Amygdala (tissue), 56 donors: ENCODE data around the gene PSMB11.
"Not testable (repeated sequence)": the region's sequence is repeated elsewhere in the genome, so short reads cannot be mapped to it uniquely, and the experiment has no call there.

Source experiments
- DNase-seq, 56 donors: peaks; one replicate each; lab custom pipeline; 2025; lab: John Stamatoyannopoulos, UW

PSMB11 gene

GRCh38 chr14:23013054-23013748 lies 28.8 kb upstream of the PSMB11 start:
- DNase-seq, result no peak

DNA sequence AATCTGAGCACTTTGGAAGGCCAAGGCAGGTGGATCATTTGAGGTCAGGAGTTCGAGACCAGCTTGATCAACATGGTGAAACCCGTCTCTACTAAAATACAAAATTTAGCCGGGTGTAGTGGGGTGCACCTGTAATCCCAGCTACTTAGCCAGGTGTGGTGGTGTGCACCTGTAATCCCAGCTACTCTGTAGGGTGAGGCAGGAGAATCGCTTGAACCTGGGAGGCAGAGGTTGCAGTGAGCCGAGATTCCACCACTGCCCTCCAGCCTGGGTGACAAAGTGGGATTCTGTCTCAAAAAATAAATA lies 28.3 kb upstream of the PSMB11 start:
- DNase-seq, result not testable (repeated sequence)

DNA sequence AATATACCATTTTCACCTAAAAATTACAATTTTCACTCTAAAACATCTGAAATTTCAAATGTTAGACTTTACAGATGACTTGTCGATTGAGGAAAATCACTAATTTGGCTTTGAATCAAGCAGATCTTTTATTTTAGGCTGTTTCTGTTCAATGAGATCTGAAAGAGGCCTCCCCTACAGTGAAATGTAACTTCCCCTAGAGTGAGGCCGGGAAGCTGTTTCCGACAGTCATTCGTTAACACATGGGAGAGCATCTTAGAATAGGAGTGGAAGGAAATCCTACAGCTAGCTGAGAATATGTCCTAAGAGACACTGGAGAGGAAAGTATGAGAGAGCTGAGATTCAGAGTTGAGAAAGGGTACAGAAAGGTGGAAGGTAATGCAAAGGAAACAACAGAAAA lies 26.4 kb upstream of the PSMB11 start:
- no peak for DNase-seq

DNA sequence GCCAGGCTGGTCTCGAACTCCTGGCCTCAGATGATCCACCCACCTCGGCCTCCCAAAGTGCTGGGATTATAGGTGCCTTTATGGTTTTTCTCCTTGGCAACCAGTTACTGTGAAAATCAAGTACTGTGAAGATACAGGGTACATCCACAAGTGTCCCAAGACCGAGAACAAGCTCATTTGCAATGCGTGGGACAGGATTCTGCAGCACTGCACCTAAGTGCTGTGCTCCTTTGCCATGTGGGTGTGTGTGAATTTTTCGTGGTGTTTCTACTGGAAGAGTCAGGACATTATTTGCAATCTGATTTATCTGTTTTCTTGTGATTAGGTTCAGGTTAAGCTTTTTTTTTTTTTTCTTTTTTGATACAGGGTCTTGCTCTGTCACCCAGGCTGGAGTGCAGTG lies 24.9 kb upstream of the PSMB11 start:
- no peak for DNase-seq

DNA sequence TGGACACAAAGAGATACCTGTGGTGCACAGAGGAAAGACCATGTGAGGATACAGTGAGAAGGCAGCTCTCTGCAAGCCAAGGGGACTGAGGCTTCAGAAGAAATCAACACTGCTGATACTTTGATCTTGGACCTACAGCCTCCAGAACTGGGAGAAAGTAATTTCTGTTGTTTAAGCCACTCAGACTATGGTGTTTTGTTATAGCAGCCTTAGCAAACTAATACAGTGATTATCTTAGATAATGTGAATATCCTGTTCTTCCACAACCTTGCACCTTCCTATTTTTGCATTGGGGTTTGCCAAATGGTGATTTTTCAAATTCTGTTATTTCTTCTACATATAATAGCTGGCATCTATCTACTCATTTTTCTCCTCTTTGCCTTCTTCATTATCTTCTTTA lies 23.9 kb upstream of the PSMB11 start:
- no peak for DNase-seq

DNA sequence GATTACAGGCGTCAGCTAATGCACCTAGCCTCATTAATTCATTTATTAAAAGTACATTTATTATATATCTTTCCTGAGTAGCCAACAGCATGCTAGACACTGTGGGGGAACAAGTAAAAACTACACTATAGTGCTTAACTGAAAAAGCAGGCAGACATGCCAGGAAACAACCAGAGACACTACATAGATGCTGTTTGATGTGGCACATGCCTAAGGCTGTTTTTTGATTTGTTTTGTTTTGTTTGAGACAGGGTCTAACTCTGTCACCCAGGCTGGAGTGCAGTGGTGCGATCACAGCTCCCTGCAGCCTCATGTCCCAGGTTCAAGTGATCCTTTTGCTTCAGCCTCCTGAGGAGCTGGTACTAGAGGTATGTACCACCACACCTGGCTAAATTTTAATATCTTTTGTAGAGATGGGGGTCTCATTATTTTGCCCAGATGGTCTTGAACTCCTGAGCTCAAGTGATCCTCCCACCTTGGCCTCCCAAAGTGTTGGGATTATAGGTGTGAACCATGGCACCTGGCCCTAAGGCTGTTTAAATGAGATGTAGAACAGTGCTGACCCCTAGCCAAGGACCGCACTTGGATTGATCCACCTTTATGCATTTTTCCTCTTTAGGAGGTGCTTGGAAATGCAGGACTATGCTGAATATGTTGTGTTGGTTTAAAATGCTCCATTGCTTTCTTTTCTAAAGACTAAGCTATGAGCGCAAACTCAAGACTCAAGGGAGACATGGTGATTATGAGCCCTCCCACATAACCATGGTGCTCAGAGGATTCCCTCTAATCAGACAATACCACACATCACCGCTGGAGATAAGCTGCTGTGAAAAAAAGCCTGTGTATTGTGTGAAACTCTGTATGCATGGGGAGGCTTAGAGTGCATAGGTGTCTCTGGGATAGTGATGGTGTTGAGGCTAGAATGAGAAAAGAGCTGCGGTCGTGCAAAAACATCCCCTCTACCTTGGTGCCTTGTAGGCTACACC lies 21.6 kb upstream of the PSMB11 start:
- DNase-seq, result no peak

DNA sequence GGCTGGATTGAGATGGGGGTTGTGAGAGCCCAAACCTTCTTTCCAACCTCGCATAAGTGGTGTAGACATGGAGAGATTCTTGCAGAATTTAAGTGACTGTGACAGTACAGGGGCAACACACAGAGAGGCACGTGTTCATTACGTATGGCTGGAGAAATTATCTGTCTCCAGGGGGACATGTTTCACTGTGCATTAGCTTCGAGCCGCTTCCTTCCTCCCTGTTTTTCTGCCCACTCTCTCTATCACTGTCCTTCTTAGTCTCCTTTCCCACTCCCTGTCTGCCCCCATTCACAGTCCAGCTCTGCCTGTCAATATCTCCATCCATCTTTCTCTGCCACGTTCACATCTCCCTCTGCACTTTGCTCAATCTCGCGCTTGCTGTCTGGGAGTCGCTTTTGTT lies 20.6 kb upstream of the PSMB11 start:
- DNase-seq, result no peak

GRCh38 chr14:23021889-23022442 lies 20.0 kb upstream of the PSMB11 start:
- no peak for DNase-seq

DNA sequence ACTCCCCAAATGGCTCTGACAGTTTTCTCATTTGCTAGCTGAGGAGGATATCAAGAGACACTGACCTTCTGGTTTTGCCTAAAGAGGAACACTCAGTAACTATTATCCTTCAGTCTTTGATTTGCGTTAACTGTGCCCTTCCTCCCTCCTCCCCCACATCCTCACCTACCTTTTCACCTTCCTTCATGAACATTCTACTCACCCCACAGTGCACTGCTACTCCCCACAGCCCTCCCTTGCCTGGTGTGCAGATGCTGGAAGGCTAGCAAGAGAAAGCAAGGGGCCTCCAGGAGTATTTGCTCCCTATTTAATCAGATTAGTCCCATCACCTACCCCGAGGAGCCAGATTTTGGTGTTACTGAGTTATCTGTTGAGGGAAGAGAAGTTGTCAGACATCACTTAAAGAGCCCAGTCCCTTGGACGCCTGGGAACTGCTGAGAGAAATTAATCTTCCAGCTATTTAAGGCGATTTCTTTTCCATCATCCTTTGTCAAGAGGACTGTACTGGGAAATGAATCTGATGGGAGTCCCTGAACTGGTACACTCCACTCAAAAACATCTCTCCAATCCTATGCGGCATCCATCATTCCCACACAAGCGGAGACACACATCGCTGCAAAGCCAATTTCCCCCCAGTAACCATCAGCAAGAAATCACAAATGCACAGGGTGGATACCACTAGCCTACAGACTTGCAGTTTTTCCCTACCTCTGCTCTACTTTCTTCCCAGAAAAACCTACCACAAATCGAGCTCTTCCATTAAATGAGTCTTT lies 18.8 kb upstream of the PSMB11 start:
- DNase-seq, result no peak

GRCh38 chr14:23023795-23024152 lies 18.2 kb upstream of the PSMB11 start:
- no peak for DNase-seq

DNA sequence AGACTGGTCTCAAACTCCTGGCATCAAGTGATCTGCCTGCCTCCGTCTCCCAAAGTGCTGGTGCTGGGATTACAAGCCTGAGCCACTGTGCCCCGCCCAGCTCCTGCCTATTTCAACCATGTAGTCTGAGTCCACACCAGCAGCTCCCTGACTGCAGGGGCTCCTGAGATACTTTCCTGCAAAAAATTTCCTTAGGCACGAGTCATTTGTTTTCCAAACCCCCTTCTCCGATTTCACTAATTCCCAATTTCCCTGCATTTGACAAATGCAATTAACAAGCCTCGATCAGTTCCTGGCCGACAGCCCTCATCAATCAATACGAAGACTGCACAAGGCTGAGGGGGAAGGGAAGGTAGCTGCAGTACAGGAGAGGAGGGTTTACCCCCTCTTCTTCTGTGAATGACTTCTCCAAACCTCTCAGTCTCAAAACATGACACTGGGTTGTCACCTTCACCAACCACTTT lies 17.4 kb upstream of the PSMB11 start:
- DNase-seq, result no peak

- DNase-seq, result no peak
These were observed 16.7 kb upstream of the PSMB11 start for GRCh38 chr14:23025151-23025814.

- no peak for DNase-seq
These were observed 13.2 kb upstream of the PSMB11 start for GRCh38 chr14:23028799-23029198.

DNA sequence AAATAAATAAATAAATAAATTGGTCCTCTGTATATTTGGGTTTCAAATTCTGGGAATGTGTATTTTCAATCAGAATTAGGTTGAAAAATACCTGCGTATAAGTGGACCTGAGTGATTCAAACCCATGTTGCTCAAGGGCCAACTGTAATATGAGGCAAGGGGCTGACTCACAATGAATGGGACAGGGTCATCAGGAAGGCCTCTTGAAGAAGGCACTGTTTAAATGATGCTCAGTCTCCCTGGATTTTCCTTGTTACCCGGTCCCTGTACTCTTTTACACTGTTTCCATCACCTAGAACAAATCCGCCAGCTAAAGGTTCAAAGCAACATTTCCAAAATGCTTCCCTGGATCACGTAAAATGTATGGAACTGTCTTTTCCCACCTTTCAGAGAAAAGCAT lies 11.1 kb upstream of the PSMB11 start:
- no peak for DNase-seq

GRCh38 chr14:23033251-23033727 lies 8.7 kb upstream of the PSMB11 start:
- DNase-seq, result no peak

GRCh38 chr14:23033801-23034497 lies 8.1 kb upstream of the PSMB11 start:
- no peak for DNase-seq

DNA sequence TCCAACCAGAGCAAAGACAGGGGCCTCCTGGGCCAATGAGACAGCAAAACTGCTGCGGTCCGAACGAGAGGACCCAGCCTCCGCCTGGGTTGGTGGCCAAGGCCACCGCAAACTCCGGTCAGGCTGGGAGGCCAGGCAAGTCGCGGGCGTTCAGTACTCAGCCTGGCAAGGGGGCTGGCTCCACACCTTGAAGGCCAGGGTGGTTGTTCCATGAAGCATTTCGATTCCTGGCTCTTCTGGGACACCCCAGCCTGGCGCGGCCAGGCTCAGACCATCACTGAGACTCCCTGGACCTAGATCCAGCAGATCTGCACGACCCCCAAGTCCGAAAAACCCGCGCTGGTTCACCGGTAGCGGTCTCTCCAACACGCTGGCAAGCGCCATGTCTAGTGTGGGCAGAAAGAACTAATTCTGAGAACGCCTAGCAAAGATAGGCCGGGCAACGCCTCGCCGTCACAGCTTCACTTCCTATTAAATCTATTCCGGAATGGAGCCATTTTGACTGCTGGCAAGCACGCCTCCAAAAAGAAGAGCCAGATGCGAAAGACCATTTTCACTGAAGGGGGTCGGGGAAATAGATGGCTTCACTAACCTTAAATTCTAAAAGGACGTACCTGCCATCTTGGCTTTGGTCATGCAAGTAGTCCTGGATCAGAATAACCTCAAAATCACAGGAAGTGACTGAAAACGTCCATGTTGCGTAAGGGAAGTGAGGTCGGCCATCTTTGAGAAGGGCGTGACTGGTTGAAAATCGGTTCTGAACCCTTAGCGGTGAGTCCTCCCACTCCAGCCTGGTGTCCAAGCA lies 7.3 kb upstream of the PSMB11 start, which contains the start of gene PSMB5:
Gene PSMB5, minus strand, starts transcription at position 403 of the 805 bp plus-strand sequence. Its CDS starts 19 bp downstream, at position 384.
- no peak for DNase-seq

- DNase-seq, result no peak
These were observed 6.5 kb upstream of the PSMB11 start for GRCh38 chr14:23035303-23036144.
